Esophagus muscularis mucosa (tissue), 3 donors: ENCODE data around the gene NDUFV3.

Source experiments
- EP300 ChIP-seq: sonication (generic); formaldehyde crosslinking; IDR thresholded peaks from one replicate; pipeline ENCODE4 v1.6.1; 2017; ENCODE audit warnings: antibody characterized with exemption
- TF ChIP-seq, protein P1 (sequence below), 3 experiments: fragments of 200-600 bp in 2 of 3; fragments of 450-650 bp in 1 of 3; sonication (generic) in 2 of 3; IDR thresholded peaks; one replicate each; pipeline ENCODE4 v1.5.1; 2017 to 2019; ENCODE audit warnings: antibody characterized with exemption in 3 of 3, mild to moderate bottlenecking in 2 of 3, moderate library complexity in 1 of 3

- TF ChIP-seq, protein P1, sequence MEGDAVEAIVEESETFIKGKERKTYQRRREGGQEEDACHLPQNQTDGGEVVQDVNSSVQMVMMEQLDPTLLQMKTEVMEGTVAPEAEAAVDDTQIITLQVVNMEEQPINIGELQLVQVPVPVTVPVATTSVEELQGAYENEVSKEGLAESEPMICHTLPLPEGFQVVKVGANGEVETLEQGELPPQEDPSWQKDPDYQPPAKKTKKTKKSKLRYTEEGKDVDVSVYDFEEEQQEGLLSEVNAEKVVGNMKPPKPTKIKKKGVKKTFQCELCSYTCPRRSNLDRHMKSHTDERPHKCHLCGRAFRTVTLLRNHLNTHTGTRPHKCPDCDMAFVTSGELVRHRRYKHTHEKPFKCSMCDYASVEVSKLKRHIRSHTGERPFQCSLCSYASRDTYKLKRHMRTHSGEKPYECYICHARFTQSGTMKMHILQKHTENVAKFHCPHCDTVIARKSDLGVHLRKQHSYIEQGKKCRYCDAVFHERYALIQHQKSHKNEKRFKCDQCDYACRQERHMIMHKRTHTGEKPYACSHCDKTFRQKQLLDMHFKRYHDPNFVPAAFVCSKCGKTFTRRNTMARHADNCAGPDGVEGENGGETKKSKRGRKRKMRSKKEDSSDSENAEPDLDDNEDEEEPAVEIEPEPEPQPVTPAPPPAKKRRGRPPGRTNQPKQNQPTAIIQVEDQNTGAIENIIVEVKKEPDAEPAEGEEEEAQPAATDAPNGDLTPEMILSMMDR (IDR thresholded peaks at IDR 0.05): no peak
- no peak for TF ChIP-seq EP300
These were observed 35.9 kb upstream of the NDUFV3 start for GRCh38 chr21:42857216-42857615.
